Measurements from ENCODE around the gene SIN3A. TPM values are rescaled to one million over a fixed set of nuclear protein-coding genes. Genes with fewer than 3 reads are reported as not detected.

SIN3A gene
- total and polyA plus RNA-seq, 4 donors: 6.8 to 21.9 (median 13.3) TPM

DNA sequence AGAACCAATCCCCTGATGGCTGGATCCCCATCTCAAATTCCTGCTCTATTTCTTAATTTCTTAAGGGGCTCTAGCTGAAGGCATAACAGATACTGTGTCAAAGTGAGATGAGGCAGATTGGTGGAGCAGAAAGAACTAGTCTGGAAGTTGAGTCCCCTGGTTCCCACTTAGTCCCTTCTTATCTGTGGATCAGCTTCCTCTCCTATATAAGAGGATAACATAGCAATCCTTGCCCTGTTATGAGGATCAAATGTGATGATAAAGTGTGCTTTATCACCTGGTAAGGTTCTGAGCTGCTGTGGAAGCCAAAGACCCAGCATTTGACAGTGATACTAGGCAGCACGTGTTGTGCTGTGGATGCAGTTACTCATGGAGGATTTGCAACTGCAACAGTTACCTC is 8.1 kb upstream of the SIN3A start:
- Histone ChIP-seq H3K4me3 (ENCODE audit: low read depth in 1 of 3, low read length in 3 of 3) (no peak overlapping the region), H3K27ac (ENCODE audit: low read depth in 1 of 2, low read length in 2 of 2) (no peak overlapping the region), H3K9me3 (ENCODE audit: control insufficient read depth in 4 of 4, low read length in 3 of 4) (no peaks in the 10 kb centered on the region), H3K36me3 (ENCODE audit: control insufficient read depth in 4 of 4, insufficient read depth in 3 of 4, low read depth in 1 of 4, low read length in 3 of 4) (no peaks in the 10 kb centered on the region), H3K27me3 (ENCODE audit: control insufficient read depth in 4 of 4, insufficient read depth in 4 of 4, low read length in 3 of 4) (no peaks in the 10 kb centered on the region), H3K4me1 (ENCODE audit: control insufficient read depth in 4 of 4, insufficient read depth in 4 of 4, low read length in 3 of 4) (peaks cover 8 to 20% (median 13%) of the 10 kb centered on the region in 4 donors), H3K9ac (ENCODE audit: low read depth in 1 of 2, low read length in 2 of 2) (no peak overlapping the region)
- DNase-seq (ENCODE audit: low spot score): no peak
- 82% methylated on average over 1 of the region's 1 CpG for WGBS
- no peak for TF ChIP-seq HNF4A (conservative IDR thresholded peaks at IDR 0.05)

- Histone ChIP-seq H3K4me1 (ENCODE audit: control insufficient read depth in 4 of 4, insufficient read depth in 4 of 4, low read length in 3 of 4) (peaks cover 7 to 28% (median 18%) of the 10 kb centered on the region in 4 donors), H3K4me3 (ENCODE audit: low read depth in 1 of 3, low read length in 3 of 3) (peak overlapping the region in 1 of 3 donors; percentile 86), H3K9me3 (ENCODE audit: control insufficient read depth in 4 of 4, low read length in 3 of 4) (no peaks in the 10 kb centered on the region), H3K27ac (ENCODE audit: low read depth in 1 of 2, low read length in 2 of 2) (peak overlapping the region in 1 of 2 donors; percentile 88), H3K36me3 (ENCODE audit: control insufficient read depth in 4 of 4, insufficient read depth in 3 of 4, low read depth in 1 of 4, low read length in 3 of 4) (no peaks in the 10 kb centered on the region), H3K27me3 (ENCODE audit: control insufficient read depth in 4 of 4, insufficient read depth in 4 of 4, low read length in 3 of 4) (no peaks in the 10 kb centered on the region), H3K9ac (ENCODE audit: low read depth in 1 of 2, low read length in 2 of 2) (no peak overlapping the region)
- no peak for DNase-seq (ENCODE audit: low spot score)
- TF ChIP-seq HNF4A (conservative IDR thresholded peaks at IDR 0.05) (no peak), JUND (IDR thresholded peaks at IDR 0.05) (no peak), GABPA (IDR thresholded peaks at IDR 0.05 in 1 of 2, conservative IDR thresholded peaks at IDR 0.05 in 1 of 2) (no peak), RAD21 (IDR thresholded peaks at IDR 0.05) (no peak), RXRA (IDR thresholded peaks at IDR 0.05) (no peak), FOXA1 (IDR thresholded peaks at IDR 0.05) (no peak), EGR1 (IDR thresholded peaks at IDR 0.05; ENCODE audit: low read depth in 2 of 2) (no peak), NR2F2 (IDR thresholded peaks at IDR 0.05) (no peak), FOXA2 (IDR thresholded peaks at IDR 0.05) (no peak), SP1 (IDR thresholded peaks at IDR 0.05) (no peak), YY1 (IDR thresholded peaks at IDR 0.05) (no peak), TAF1 (conservative IDR thresholded peaks at IDR 0.05) (no peak), HNF4G (IDR thresholded peaks at IDR 0.05) (no peak)
- TF ChIP-seq, protein P1, sequence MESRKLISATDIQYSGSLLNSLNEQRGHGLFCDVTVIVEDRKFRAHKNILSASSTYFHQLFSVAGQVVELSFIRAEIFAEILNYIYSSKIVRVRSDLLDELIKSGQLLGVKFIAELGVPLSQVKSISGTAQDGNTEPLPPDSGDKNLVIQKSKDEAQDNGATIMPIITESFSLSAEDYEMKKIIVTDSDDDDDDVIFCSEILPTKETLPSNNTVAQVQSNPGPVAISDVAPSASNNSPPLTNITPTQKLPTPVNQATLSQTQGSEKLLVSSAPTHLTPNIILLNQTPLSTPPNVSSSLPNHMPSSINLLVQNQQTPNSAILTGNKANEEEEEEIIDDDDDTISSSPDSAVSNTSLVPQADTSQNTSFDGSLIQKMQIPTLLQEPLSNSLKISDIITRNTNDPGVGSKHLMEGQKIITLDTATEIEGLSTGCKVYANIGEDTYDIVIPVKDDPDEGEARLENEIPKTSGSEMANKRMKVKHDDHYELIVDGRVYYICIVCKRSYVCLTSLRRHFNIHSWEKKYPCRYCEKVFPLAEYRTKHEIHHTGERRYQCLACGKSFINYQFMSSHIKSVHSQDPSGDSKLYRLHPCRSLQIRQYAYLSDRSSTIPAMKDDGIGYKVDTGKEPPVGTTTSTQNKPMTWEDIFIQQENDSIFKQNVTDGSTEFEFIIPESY (IDR thresholded peaks at IDR 0.05): no peak
- TF ChIP-seq, protein P2, sequence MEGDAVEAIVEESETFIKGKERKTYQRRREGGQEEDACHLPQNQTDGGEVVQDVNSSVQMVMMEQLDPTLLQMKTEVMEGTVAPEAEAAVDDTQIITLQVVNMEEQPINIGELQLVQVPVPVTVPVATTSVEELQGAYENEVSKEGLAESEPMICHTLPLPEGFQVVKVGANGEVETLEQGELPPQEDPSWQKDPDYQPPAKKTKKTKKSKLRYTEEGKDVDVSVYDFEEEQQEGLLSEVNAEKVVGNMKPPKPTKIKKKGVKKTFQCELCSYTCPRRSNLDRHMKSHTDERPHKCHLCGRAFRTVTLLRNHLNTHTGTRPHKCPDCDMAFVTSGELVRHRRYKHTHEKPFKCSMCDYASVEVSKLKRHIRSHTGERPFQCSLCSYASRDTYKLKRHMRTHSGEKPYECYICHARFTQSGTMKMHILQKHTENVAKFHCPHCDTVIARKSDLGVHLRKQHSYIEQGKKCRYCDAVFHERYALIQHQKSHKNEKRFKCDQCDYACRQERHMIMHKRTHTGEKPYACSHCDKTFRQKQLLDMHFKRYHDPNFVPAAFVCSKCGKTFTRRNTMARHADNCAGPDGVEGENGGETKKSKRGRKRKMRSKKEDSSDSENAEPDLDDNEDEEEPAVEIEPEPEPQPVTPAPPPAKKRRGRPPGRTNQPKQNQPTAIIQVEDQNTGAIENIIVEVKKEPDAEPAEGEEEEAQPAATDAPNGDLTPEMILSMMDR (IDR thresholded peaks at IDR 0.05; ENCODE audit: low read depth, low read length, missing input control): no peak
- TF ChIP-seq, protein P3, sequence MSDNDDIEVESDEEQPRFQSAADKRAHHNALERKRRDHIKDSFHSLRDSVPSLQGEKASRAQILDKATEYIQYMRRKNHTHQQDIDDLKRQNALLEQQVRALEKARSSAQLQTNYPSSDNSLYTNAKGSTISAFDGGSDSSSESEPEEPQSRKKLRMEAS (IDR thresholded peaks at IDR 0.05): no peak
- TF ChIP-seq, protein P4, sequence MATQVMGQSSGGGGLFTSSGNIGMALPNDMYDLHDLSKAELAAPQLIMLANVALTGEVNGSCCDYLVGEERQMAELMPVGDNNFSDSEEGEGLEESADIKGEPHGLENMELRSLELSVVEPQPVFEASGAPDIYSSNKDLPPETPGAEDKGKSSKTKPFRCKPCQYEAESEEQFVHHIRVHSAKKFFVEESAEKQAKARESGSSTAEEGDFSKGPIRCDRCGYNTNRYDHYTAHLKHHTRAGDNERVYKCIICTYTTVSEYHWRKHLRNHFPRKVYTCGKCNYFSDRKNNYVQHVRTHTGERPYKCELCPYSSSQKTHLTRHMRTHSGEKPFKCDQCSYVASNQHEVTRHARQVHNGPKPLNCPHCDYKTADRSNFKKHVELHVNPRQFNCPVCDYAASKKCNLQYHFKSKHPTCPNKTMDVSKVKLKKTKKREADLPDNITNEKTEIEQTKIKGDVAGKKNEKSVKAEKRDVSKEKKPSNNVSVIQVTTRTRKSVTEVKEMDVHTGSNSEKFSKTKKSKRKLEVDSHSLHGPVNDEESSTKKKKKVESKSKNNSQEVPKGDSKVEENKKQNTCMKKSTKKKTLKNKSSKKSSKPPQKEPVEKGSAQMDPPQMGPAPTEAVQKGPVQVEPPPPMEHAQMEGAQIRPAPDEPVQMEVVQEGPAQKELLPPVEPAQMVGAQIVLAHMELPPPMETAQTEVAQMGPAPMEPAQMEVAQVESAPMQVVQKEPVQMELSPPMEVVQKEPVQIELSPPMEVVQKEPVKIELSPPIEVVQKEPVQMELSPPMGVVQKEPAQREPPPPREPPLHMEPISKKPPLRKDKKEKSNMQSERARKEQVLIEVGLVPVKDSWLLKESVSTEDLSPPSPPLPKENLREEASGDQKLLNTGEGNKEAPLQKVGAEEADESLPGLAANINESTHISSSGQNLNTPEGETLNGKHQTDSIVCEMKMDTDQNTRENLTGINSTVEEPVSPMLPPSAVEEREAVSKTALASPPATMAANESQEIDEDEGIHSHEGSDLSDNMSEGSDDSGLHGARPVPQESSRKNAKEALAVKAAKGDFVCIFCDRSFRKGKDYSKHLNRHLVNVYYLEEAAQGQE (IDR thresholded peaks at IDR 0.05): no peak
- TF ChIP-seq, protein P5, sequence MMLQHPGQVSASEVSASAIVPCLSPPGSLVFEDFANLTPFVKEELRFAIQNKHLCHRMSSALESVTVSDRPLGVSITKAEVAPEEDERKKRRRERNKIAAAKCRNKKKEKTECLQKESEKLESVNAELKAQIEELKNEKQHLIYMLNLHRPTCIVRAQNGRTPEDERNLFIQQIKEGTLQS (IDR thresholded peaks at IDR 0.05): no peak
- 74% methylated on average over 6 of the region's 6 CpGs for WGBS
These were observed 5.2 kb upstream of the SIN3A start for GRCh38 chr15:75456710-75457109.
